HG02970 (cell line): ENCODE measurements around the gene CNNM3.
"Not testable (repeated sequence)": the region's sequence is repeated elsewhere in the genome, so short reads cannot be mapped to it uniquely, and the experiment has no call there.

Experiments
- ATAC-seq: cut with Tn5 transposase; IDR thresholded peaks from one replicate; pipeline ENCODE4 v1.9.1; 2021; ENCODE audit warnings: mild to moderate bottlenecking, moderate library complexity, moderate number of reproducible peaks; ENCODE audit not compliant: unreplicated experiment, low FRiP score

Gene CNNM3

GRCh38 chr2:96798733-96799622 is 17.1 kb upstream of the CNNM3 start:
- ATAC-seq, result no peak

DNA sequence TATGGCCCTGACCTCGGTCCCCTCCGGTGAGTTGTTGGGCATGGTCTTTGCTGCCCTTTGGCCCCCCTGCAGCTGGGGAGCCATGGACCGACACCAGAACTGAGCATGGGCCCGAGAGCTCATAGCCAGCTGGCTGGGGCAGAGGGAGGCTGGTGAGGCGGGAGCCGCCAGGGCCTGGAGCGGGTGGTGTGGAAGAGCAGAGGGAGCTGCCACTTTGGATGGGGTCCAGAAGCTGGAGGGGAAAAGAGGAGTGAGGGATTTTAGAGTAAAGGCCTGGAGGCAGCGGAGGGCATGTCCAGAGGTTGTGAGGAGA is 16.5 kb upstream of the CNNM3 start:
- no peak for ATAC-seq

- no peak for ATAC-seq
These were observed 15.7 kb upstream of the CNNM3 start for GRCh38 chr2:96800061-96801004.

DNA sequence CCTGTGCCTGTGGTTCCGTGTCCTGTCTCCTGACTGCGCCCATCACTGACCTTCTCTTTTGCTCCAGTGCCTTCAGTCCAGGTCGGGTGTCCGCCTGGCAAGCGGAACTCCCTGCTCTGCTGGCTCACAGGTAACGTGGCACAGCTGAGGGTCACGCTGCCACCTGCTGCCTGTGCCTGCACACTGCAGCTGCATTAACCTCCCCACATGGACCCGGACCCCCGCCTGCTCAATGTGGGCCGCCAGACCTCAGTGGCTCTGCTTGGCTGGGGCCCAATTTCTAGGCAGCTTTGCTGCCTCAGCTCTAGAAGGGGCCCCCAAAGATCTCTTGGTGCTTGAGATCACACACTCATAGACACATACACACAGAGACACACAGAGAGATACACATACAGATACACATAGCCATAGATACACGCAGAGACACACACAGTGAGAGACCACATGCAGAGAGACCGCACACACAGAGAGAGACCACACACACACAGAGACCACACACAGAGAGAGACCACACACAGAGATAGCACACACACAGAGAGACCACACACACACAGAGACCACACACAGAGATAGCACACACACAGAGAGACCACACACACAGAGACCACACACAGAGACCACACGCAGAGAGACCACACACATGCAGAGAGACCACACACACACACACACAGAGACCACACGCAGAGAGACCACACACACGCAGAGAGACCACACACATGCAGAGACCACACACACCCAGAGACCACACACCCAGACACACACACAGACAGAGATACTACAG is 14.9 kb upstream of the CNNM3 start:
- ATAC-seq, result peak; percentile 52

GRCh38 chr2:96801786-96802595 is 14.1 kb upstream of the CNNM3 start:
- ATAC-seq, result no peak

DNA sequence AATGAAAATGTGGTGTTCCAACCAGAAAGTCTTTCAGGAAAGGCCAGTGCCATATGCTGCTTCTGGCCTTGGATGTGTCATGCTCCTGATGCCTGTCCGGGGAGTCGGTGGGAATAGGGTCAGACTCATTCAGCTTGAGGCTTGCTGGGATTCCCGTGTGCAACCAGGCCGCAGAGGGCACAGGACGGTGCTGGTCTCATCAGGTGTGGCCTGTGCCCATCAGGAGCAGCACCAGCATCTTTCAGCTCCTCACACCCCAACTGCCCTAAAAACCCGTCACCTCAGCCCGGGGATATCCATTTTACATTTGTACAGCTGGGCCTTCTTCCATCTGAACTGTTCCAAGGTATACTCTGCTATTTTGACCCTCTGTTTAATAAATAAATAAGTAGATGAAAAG is 13.3 kb upstream of the CNNM3 start:
- no peak for ATAC-seq

DNA sequence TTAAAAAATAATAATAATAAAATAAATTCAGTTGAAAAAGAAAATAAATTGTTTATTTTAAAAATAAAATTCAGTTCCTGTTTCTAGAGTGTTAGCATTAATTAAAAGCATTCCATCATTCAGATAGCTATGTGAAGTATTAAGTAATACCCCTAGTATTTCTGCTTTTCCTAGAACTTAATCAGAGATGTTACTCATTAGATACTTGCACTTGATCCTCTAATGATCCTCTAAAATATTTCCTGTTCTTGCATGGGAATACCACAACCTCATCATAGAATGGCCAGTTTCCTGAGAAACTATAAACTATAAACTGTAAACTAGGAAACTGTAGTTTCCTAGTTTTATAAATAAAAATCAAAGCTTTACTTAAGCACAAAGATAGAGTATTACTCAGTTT is 11.1 kb upstream of the CNNM3 start:
- no peak for ATAC-seq

GRCh38 chr2:96805946-96806345 is 10.1 kb upstream of the CNNM3 start:
- not testable (repeated sequence) for ATAC-seq

- ATAC-seq, result peak; percentile 65
These were observed 9.5 kb upstream of the CNNM3 start for GRCh38 chr2:96806468-96807126.

DNA sequence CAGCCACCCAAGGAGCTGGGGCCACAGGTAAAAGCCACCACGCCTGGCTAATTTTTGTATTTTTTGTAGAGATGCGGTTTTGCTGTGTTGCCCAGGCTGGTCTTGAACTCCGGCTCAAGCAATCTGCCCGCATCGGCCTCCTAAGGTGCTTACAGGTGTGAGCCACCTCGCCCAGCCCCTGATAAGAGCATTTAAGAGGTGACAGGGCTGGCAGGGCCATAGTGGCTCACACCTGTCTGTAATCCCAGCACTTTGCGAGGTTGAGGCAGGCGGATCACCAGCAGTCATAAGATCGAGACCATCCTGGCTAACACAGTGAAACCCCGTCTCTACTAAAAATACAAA is 9.0 kb upstream of the CNNM3 start:
- ATAC-seq, result no peak

DNA sequence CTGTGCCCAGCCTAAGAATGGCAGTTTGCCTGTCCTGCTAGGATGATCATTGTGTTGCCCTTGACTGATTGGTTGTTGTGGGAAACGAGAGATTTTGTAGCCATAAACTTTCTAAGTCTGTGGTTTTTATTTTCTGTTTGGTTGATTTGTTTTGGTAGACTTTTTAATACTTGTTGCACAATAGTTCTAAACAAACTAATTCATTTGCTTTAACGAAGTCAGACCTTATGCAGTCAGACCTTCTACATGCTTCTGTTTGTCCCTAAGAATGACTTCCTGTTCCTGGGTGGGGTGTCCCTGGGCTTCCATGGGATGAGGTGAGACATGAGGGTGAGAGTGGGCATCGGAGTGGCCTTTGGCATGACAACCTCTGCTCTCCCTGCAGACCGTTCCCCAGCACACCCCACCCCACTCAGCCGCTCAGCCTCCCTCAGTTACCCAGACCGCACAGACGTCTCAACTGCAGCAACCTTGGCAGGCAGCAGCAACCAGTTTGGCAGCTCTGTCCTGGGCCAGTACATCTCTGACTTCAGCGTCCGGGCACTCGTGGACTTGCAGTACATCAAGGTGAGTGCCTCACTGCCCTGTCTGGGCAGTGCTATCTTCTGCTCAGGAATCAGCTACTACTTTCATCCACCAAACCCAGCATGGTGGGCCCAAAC is 7.8 kb upstream of the CNNM3 start:
- ATAC-seq, result no peak

DNA sequence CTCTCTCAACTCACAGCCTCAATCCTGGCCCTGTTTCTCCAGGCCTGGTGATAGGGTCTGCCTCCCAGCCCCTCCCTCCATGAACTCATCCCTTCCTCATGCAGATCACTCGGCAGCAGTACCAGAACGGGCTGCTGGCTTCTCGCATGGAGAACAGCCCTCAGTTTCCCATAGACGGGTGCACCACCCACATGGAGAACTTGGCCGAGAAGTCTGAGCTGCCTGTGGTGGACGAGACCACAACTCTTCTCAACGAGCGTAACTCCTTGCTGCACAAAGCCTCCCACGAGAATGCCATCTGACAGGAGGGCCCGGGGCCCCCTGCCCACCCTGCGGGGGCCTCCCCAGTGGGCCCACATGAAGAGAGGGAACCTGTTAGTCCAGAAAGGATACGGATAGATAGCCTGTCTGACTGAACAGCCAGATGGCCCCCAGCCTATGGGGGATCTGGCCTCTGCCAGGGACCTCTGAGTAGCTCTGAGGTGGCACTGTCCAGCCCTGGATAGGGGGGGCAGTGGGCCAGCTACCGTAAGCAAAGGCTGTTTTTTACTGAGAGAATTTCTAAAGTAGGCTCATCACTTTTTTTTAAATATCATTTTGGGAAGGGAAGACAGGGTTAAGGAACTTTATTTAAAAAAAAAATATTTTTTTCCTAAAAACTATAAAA is 6.7 kb upstream of the CNNM3 start:
- no peak for ATAC-seq

DNA sequence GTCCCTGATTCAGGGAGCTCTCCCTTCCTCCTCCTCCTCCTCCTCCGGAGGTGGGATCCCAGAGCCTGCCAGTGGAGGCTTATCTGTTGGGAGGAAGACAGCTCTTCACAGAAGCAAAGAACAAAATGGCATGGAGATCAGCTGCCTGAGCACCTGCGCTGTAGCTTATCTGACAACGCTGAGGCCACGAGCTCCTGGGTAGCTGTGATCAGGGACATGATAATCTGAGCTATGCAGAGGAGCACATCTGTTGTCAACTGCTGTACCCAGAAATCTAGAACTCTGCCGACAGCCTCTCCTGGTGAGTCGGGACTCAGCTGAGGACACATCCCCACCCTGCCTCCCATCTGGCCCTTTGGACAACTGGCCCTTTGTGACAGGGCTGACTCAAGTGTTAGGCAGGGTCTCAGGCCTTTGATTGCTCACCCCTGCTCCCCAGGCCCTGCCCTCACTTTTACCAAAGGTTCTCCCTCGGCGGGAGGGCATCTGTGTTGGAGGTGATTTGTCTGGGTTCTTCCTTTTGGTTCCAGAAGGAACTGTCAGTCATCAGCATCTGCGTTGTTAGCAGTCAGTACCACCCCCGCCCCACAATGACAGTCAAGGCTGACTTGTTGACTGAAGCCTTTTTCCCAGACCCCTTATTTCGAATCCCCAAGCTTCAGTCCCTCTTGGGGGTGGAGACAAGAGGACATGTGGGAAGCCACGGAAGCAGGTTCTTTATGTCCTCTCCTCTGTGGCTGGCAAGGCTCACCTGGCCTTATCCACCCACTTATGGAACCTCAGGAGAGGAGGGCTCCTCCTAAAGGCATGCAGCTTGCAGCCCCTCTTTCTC is 5.9 kb upstream of the CNNM3 start:
- no peak for ATAC-seq

DNA sequence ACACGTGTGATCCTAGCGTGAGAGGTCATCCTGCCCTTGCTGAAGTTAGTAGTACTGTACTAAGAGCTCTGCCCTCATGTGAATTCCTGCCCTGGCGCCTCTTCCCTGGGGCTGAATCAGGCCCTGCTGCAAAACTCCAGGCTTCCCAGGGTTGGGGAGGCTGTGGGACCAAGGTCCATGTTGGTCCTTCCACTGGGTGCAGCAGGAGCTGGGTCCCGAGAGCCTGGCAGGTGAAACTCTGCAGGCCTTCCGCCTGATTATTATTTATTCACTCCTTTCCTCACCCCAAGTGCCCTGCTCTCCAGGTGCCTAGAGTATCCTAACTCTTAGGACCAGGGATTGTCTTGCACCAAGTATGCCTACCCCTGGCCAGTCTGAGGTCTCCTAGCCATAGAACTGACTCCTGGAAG is 5.3 kb upstream of the CNNM3 start:
- no peak for ATAC-seq

DNA sequence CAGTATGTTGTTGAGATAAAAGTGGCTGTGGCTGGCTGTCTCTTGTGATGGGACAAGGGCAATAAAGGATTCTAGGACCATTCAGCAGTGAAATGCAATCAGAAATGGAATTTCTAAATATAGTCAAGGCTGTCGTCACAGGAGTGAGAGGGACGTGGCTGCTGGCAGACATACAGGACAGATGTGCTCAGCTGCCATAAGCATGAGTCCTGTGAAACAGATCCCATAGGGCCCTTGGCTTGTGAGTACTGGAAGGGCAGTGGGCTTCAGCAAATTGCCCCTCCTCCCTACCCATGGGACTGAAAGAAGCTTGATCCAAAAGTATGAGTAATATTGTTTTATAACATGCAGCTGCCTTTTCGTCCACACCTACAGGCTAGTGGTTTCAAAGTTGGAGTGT is 4.2 kb upstream of the CNNM3 start:
- no peak for ATAC-seq

GRCh38 chr2:96813656-96814055 is 2.4 kb upstream of the CNNM3 start:
- ATAC-seq, result no peak

- no peak for ATAC-seq
These were observed 542 bp upstream of the CNNM3 start for GRCh38 chr2:96815326-96816126.
